Measurements from ENCODE around the gene XRN1.

- TF ChIP-seq GATA3 (IDR thresholded peaks at IDR 0.05; ENCODE audit: low read depth, low read length) (no peak), GATA2 (IDR thresholded peaks at IDR 0.05; ENCODE audit: low read depth, low read length) (no peak)
These were observed 175.5 kb downstream of the XRN1 start for GRCh38 chr3:142272200-142272891.

Measured in SH-SY5Y (cell line).